Ishikawa (cell line): Measurements from ENCODE around the gene ASPM.

Experiments
- CEBPB ChIP-seq: IDR thresholded peaks from 2 replicates; pipeline ENCODE4 v1.6.1; 2012
- CREB1 ChIP-seq: IDR thresholded peaks from 2 replicates; pipeline ENCODE4 v1.6.1; 2012; ENCODE audit warnings: low read depth
- EGR1 ChIP-seq: IDR thresholded peaks from 2 replicates; pipeline ENCODE4 v1.6.1; 2012
- EP300 ChIP-seq: IDR thresholded peaks from 2 replicates; pipeline ENCODE4 v1.6.1; 2012; ENCODE audit warnings: borderline replicate concordance
- FOXM1 ChIP-seq: IDR thresholded peaks from 2 replicates; pipeline ENCODE4 v1.6.1; 2012; ENCODE audit warnings: low read depth, borderline replicate concordance
- NFIC ChIP-seq: IDR thresholded peaks from 2 replicates; pipeline ENCODE4 v1.6.1; 2012
- RAD21 ChIP-seq: IDR thresholded peaks from 2 replicates; pipeline ENCODE4 v1.6.1; 2012; ENCODE audit warnings: low read depth
- TAF1 ChIP-seq: IDR thresholded peaks from 2 replicates; pipeline ENCODE4 v1.6.1; 2012; ENCODE audit warnings: low read depth, mild to moderate bottlenecking
- TCF12 ChIP-seq: IDR thresholded peaks from 2 replicates; pipeline ENCODE4 v1.6.1; 2012; ENCODE audit warnings: low read depth
- TEAD4 ChIP-seq: IDR thresholded peaks from 2 replicates; pipeline ENCODE4 v1.6.1; 2012
- USF1 ChIP-seq: IDR thresholded peaks from 2 replicates; pipeline ENCODE4 v1.6.1; 2012
- YY1 ChIP-seq: IDR thresholded peaks from 2 replicates; pipeline ENCODE4 v1.6.1; 2012; ENCODE audit warnings: low read depth
- ZBTB7A ChIP-seq: IDR thresholded peaks from 2 replicates; pipeline ENCODE4 v1.6.1; 2012; ENCODE audit warnings: low read depth
- TF ChIP-seq, protein P1 (sequence below): IDR thresholded peaks from 2 replicates; pipeline ENCODE4 v1.6.1; 2012
- TF ChIP-seq, protein P2 (sequence below): IDR thresholded peaks from 2 replicates; pipeline ENCODE4 v1.6.1; 2012; ENCODE audit warnings: low read depth, mild to moderate bottlenecking

Gene ASPM

DNA sequence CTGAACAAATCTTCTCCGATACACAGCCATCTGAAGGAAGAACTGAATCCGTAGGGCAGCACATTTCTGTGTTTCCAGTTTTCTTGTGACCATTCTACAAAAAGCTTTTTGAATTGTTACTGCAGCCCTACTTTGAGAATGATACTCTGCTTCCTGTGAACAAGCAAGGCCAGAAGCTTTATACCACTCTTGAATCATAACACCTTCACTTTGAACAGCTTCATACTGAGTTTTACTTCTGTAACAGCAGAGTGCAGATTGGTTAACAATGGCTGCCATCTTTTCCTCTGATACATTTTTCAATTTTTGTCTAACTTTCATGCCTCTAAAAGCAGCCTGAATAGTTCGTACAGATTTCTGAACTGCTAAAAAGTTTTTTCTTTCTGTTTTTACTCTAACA lies 45.8 kb downstream of the ASPM start:
- TF ChIP-seq TEAD4 (no peak), TCF12 (no peak), CREB1 (no peak)
- TF ChIP-seq, protein P1, sequence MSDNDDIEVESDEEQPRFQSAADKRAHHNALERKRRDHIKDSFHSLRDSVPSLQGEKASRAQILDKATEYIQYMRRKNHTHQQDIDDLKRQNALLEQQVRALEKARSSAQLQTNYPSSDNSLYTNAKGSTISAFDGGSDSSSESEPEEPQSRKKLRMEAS = no peak

DNA sequence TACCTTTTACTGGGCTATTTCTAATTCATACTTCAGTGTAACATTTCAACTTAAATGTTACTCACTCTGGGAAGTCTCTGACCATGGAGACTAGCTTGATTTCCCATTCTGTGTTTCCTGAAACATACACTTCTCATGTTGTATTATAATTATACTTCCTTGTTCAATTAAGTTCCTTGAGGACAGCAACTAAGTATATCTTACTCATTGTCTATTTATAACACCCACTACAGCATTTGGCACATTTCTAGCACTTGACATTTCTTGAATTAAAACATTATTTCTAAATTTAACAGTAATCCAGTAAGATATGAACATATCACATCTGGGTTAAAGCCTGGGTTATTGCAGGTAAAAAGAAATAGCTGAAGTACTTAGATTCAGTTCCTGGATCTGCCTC lies 47.0 kb downstream of the ASPM start:
- no peak for TF ChIP-seq CREB1
- TF ChIP-seq CEBPB = no peak
- no peak for TF ChIP-seq ZBTB7A
- TF ChIP-seq, protein P2, sequence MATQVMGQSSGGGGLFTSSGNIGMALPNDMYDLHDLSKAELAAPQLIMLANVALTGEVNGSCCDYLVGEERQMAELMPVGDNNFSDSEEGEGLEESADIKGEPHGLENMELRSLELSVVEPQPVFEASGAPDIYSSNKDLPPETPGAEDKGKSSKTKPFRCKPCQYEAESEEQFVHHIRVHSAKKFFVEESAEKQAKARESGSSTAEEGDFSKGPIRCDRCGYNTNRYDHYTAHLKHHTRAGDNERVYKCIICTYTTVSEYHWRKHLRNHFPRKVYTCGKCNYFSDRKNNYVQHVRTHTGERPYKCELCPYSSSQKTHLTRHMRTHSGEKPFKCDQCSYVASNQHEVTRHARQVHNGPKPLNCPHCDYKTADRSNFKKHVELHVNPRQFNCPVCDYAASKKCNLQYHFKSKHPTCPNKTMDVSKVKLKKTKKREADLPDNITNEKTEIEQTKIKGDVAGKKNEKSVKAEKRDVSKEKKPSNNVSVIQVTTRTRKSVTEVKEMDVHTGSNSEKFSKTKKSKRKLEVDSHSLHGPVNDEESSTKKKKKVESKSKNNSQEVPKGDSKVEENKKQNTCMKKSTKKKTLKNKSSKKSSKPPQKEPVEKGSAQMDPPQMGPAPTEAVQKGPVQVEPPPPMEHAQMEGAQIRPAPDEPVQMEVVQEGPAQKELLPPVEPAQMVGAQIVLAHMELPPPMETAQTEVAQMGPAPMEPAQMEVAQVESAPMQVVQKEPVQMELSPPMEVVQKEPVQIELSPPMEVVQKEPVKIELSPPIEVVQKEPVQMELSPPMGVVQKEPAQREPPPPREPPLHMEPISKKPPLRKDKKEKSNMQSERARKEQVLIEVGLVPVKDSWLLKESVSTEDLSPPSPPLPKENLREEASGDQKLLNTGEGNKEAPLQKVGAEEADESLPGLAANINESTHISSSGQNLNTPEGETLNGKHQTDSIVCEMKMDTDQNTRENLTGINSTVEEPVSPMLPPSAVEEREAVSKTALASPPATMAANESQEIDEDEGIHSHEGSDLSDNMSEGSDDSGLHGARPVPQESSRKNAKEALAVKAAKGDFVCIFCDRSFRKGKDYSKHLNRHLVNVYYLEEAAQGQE = no peak
- no peak for TF ChIP-seq TEAD4
- no peak for TF ChIP-seq EP300
- TF ChIP-seq FOXM1 = no peak
- no peak for TF ChIP-seq YY1
- TF ChIP-seq NFIC = no peak
- TF ChIP-seq TAF1 = no peak
- no peak for TF ChIP-seq USF1
- no peak for TF ChIP-seq RAD21
- TF ChIP-seq EGR1 = no peak
- TF ChIP-seq, protein P1 = no peak

DNA sequence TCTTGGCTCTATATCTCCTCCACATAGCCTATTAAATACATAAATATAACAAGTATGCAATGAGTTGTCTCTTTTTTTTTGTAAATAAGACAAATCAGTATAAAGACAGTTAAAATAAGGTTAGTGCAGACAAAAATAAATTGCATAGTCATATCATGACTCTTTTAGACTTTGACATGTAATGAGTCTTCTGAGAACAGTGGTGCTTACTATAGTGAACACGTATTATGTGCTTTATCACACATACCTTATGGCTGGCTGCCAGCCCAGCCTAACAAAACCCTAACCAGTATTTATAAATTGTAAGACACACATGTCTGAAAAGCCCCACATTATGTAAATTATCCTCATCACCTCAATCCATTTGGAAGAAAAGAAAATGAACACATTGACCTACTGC lies 50.3 kb downstream of the ASPM start:
- TF ChIP-seq CREB1 = no peak
- TF ChIP-seq, protein P2 = no peak
- no peak for TF ChIP-seq EGR1
- TF ChIP-seq YY1 = no peak
- TF ChIP-seq EP300 = no peak
- TF ChIP-seq CEBPB = no peak
- no peak for TF ChIP-seq NFIC
- no peak for TF ChIP-seq TAF1
- TF ChIP-seq RAD21 = no peak
- TF ChIP-seq TEAD4 = no peak
- no peak for TF ChIP-seq ZBTB7A
- TF ChIP-seq FOXM1 = no peak
- TF ChIP-seq USF1 = no peak

DNA sequence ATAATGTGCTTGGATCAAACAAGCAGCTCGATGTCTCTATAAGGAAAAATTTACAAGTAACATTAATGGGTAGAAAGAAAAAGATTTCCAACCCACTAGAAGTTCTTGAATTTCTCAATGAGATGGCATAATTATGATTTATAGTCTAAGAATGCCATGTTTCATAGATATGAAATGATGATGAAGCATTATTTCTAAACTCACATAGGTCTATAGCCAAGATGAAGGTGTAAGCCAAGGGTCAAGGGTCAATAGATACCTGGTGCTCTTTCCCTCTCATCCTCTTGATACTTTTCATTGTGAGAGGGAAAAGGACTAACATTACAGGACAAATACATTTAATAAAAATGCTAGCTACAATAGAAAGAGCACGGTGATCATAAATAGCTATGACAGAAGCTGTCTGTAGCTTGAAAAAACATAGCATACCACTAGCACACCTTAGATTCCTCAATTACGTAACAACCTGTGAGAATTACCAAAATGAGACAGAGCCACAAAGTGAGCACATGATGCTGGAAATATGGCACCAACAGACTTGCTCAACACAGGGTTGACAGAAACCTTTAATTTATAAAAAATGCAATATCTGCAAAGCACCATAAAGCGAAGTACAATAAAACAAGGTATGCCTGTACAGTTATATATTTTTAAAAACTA lies 53.1 kb downstream of the ASPM start:
- no peak for TF ChIP-seq EGR1
- no peak for TF ChIP-seq USF1
- TF ChIP-seq TCF12 = no peak

DNA sequence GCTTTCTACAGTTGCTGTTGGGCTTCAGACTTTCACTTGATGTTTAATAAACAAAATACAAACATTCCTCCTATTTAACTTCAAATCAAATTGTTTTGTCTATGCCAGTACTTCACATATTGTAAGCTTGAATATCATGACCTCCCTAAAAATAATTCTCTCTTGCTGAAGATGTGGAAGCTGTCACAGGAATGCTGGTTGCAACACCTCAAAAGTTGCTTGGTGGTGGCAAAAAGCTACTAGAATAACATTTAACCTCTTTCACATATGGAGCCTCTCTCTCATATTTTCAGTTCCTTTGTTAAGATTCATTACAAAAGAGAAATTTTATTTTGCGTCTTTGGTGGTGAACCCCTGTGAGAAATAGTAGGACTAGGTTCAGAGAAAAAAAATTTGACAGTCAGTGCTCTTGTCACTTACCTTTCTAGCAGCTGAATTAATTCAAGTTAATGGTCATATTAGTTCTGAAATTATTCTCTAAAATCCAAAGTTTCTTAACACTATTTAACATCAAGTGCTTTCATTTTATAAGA lies 53.9 kb downstream of the ASPM start:
- no peak for TF ChIP-seq EGR1
- TF ChIP-seq, protein P1 = no peak
- no peak for TF ChIP-seq RAD21
- no peak for TF ChIP-seq CEBPB
- no peak for TF ChIP-seq EP300
- TF ChIP-seq FOXM1 = no peak
- TF ChIP-seq TEAD4 = no peak
- TF ChIP-seq TCF12 = no peak

DNA sequence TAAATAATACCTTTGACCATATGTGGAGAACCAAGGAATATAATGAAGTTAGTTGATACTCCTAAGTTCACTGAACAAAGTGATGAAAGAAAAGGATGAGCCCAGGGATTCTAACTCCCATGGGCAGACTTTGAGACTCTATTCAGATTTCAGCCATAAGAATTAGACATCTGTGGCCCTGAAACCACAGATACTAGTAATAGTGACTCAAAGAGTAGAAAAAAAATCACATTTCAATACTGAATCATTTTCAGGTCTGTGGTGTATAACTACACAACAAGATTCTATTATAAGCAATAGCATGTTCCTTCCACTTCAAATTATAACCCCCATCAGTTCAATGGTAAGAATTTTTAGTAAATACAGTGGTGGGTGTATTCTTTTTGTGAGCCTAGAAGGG lies 63.0 kb downstream of the ASPM start:
- TF ChIP-seq, protein P1 = no peak
- TF ChIP-seq EGR1 = no peak
- no peak for TF ChIP-seq USF1
- TF ChIP-seq TCF12 = no peak
- no peak for TF ChIP-seq EP300
- TF ChIP-seq, protein P2 = no peak
- TF ChIP-seq CREB1 = no peak
- TF ChIP-seq YY1 = no peak
